ENCODE results near the gene OAS2.

Gene OAS2

DNA sequence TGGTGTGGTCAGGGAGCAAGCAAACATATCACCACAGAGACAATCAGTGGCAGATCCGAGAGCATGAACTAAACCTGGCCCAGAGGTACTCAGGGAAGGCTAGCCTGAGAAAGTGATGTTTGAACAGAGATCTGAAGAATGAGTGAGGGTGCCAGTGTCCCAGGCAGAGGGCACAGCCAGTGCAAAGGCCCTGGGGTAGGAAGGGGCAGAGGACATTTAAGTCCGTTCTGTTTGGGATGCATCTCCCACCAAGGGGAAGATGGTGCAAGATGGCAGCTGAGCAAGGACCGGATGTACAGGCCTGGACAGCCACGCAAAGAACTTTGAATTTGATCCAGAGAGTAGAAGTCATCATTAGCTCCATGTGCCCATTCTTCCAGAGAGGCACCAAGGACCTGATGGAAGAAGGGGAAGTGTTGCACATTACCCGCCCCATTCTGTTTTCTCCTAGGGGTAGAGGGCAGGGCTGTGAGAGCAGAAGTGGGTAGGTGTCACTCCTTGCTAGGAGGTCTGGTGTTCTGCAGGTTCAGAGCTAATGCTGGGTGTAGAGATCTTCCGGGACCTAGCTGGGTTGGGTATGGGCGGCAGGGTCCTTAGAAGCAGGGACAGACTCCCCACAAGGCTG lies 82.1 kb downstream of the OAS2 start:
- no peak for TF ChIP-seq ZFX (IDR thresholded peaks at IDR 0.05; ENCODE audit: borderline replicate concordance)
- TF ChIP-seq, protein P1, sequence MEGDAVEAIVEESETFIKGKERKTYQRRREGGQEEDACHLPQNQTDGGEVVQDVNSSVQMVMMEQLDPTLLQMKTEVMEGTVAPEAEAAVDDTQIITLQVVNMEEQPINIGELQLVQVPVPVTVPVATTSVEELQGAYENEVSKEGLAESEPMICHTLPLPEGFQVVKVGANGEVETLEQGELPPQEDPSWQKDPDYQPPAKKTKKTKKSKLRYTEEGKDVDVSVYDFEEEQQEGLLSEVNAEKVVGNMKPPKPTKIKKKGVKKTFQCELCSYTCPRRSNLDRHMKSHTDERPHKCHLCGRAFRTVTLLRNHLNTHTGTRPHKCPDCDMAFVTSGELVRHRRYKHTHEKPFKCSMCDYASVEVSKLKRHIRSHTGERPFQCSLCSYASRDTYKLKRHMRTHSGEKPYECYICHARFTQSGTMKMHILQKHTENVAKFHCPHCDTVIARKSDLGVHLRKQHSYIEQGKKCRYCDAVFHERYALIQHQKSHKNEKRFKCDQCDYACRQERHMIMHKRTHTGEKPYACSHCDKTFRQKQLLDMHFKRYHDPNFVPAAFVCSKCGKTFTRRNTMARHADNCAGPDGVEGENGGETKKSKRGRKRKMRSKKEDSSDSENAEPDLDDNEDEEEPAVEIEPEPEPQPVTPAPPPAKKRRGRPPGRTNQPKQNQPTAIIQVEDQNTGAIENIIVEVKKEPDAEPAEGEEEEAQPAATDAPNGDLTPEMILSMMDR (IDR thresholded peaks at IDR 0.05), result no peak
- no peak overlapping the region for H3K27ac ChIP-seq

DNA sequence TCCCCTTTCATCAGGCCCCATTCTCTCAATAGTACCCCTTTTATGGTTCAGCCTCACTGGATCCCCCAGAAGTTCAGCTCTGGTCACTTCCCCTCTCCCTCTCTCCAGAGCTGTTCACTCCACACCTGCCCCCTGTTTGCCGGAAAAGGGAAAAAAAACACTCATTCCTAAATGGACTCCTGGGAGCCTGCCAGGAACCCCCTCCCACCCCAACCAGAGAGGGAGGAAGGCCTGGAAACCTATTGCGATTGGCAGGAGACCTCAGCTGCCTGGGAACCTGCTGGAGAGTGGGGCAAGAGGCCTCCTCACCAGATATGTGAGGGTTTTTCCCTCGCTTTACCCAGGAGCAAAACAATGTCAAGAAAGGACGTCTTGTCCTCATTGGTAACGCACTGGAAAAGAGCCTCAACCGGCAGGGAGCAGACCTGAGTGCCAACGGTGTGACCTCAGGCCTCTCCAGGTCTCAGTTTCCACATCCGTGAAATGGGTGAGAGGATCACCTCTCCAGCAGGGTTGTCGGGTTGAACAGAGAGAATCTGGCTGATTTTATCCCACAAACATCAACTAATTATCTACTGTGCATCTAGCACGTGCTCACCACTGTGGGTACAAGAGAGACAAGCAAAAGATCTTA lies 82.9 kb downstream of the OAS2 start:
- H3K27ac ChIP-seq, result no peak overlapping the region
- no peak for TF ChIP-seq ZFX (IDR thresholded peaks at IDR 0.05; ENCODE audit: borderline replicate concordance)
- TF ChIP-seq, protein P1 (IDR thresholded peaks at IDR 0.05), result no peak

All from 22Rv1 (cell line).